ENCODE data around the gene MIER2.

GRCh38 chr19:275958-276646, 68.5 kb downstream of the MIER2 start:
- TF ChIP-seq CTCF (IDR thresholded peaks at IDR 0.05; ENCODE audit: insufficient read depth, low read length), result no peak
- TF ChIP-seq, protein P1, sequence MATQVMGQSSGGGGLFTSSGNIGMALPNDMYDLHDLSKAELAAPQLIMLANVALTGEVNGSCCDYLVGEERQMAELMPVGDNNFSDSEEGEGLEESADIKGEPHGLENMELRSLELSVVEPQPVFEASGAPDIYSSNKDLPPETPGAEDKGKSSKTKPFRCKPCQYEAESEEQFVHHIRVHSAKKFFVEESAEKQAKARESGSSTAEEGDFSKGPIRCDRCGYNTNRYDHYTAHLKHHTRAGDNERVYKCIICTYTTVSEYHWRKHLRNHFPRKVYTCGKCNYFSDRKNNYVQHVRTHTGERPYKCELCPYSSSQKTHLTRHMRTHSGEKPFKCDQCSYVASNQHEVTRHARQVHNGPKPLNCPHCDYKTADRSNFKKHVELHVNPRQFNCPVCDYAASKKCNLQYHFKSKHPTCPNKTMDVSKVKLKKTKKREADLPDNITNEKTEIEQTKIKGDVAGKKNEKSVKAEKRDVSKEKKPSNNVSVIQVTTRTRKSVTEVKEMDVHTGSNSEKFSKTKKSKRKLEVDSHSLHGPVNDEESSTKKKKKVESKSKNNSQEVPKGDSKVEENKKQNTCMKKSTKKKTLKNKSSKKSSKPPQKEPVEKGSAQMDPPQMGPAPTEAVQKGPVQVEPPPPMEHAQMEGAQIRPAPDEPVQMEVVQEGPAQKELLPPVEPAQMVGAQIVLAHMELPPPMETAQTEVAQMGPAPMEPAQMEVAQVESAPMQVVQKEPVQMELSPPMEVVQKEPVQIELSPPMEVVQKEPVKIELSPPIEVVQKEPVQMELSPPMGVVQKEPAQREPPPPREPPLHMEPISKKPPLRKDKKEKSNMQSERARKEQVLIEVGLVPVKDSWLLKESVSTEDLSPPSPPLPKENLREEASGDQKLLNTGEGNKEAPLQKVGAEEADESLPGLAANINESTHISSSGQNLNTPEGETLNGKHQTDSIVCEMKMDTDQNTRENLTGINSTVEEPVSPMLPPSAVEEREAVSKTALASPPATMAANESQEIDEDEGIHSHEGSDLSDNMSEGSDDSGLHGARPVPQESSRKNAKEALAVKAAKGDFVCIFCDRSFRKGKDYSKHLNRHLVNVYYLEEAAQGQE (IDR thresholded peaks at IDR 0.05; ENCODE audit: insufficient replicate concordance, low read depth), result no peak
- no peak for TF ChIP-seq POLR2AphosphoS5 (IDR thresholded peaks at IDR 0.05; ENCODE audit: low read depth)
- no peak for TF ChIP-seq GABPA (IDR thresholded peaks at IDR 0.05; ENCODE audit: low read depth)
- TF ChIP-seq SPI1 (IDR thresholded peaks at IDR 0.05; ENCODE audit: borderline replicate concordance, low read depth), result no peak
